K562 (cell line): Measurements from ENCODE around the gene TRIM2. TPM values are rescaled to one million over a fixed set of nuclear protein-coding genes. Genes with fewer than 3 reads are reported as not detected.

Experiments
- ATAC-seq: fragments of 200-7000 bp; cut with Tn5 transposase; 3 replicates; pipeline ENCODE4 v1.9.1; 2020; ENCODE audit warnings: moderate library complexity
- BruUV-seq: library from RNA; stranded (reverse); fragments of 400-500 nt; replicated peaks from 2 replicates; lab custom pipeline; 2021; lab: Mats Ljungman, UMichigan
- CTCF ChIA-PET: fragments of 300-600 bp; formaldehyde crosslinking; extraction: SDS; loops from one replicate; lab custom pipeline; 2021; ENCODE audit warnings: low intra/inter-chr PET ratio; lab: Yijun Ruan, JAX
- POLR2A ChIA-PET: fragments of 300-600, 350-650 bp; sonication (Branson Sonifier 250); formaldehyde crosslinking; extraction: SDS; loops from one replicate; lab custom pipeline; 2021; ENCODE audit warnings: antibody characterized with exemption, inconsistent platforms; lab: Yijun Ruan, JAX
- DNase-seq, 4 experiments: peaks; one replicate each; pipeline versions ENCODE4 v3.0.0 to v3.0.0-alpha.2; 2011 to 2018; ENCODE audit warnings: low spot score in 3 of 4, mixed read lengths in 3 of 4; ENCODE audit errors: extremely low read depth in 1 of 4
- FAIRE-seq: peaks from 2 replicates; lab custom pipeline; 2011; peaks lifted over from hg19 to GRCh38; lab: Jason Lieb, UNC
- H2AFZ ChIP-seq: 2 replicates; pipeline ENCODE4 v1.6.0; 2011; ENCODE audit warnings: low read depth, low read length, control low read depth, inconsistent platforms
- H3K27ac ChIP-seq: fragments of 200-600 bp; 3 replicates; pipeline ENCODE4 v1.8.0; 2011; ENCODE audit warnings: low read depth, mild to moderate bottlenecking, control low read depth, inconsistent platforms, low read length, moderate library complexity, mixed read lengths; ENCODE audit errors: extremely low read depth
- H3K27me3 ChIP-seq, 2 experiments: fragments of 300-600 bp in 1 of 2; 2 replicates in 1 of 2; 3 replicates in 1 of 2; pipeline versions ENCODE4 v1.6.0 to v1.8.0; 2011; ENCODE audit warnings: inconsistent platforms in 2 of 2, low read length in 2 of 2, mild to moderate bottlenecking in 1 of 2, mixed read lengths in 1 of 2, moderate library complexity in 1 of 2; ENCODE audit not compliant: control insufficient read depth in 2 of 2, insufficient read depth in 2 of 2
- H3K36me3 ChIP-seq: fragments of 300-600 bp; 3 replicates; pipeline ENCODE4 v1.8.0; 2011; ENCODE audit warnings: mild to moderate bottlenecking, low read length, inconsistent platforms; ENCODE audit not compliant: control insufficient read depth, insufficient read depth
- H3K4me1 ChIP-seq, 2 experiments: fragments of 200-600 bp in 1 of 2; replicated peaks in 1 of 2; 2 replicates in 1 of 2; 3 replicates in 1 of 2; pipeline versions ENCODE4 v1.5.1 to v1.8.0; 2011; ENCODE audit warnings: inconsistent platforms in 2 of 2, low read length in 2 of 2, mild to moderate bottlenecking in 1 of 2, mixed read lengths in 1 of 2, moderate library complexity in 1 of 2; ENCODE audit not compliant: control insufficient read depth in 2 of 2, insufficient read depth in 2 of 2
- H3K4me2 ChIP-seq: 2 replicates; pipeline ENCODE4 v1.6.1; 2011; ENCODE audit warnings: low read length, control low read depth, inconsistent platforms, mixed read lengths; ENCODE audit not compliant: insufficient read depth
- H3K4me3 ChIP-seq: fragments of 200-600 bp; sonication (generic), shearing (Covaris generic); 2 replicates; pipeline ENCODE4 v1.5.1; 2016; ENCODE audit warnings: control low read depth, inconsistent platforms
- H3K79me2 ChIP-seq: fragments of 200-600 bp; 3 replicates; pipeline ENCODE4 v1.8.0; 2011; ENCODE audit warnings: low read length, inconsistent platforms; ENCODE audit not compliant: control insufficient read depth, insufficient read depth
- H3K9ac ChIP-seq, 2 experiments: 2 replicates each; pipeline versions ENCODE4 v1.6.0 to v1.6.1; 2011; ENCODE audit warnings: low read depth in 2 of 2, low read length in 2 of 2, control low read depth in 1 of 2, inconsistent platforms in 1 of 2, mild to moderate bottlenecking in 1 of 2, mixed read lengths in 1 of 2; ENCODE audit not compliant: insufficient read depth in 1 of 2
- H3K9me1 ChIP-seq: one replicate; pipeline ENCODE4 v1.6.0; 2011; ENCODE audit warnings: inconsistent platforms, mild to moderate bottlenecking, low read length, moderate library complexity; ENCODE audit not compliant: control insufficient read depth, insufficient read depth
- H3K9me3 ChIP-seq: replicated peaks from 2 replicates; pipeline ENCODE4 v1.5.1; 2011; ENCODE audit warnings: low read depth, low read length, inconsistent platforms; ENCODE audit not compliant: control insufficient read depth, insufficient read depth
- H4K20me1 ChIP-seq: replicated peaks from 2 replicates; pipeline ENCODE4 v1.6.1; 2011; ENCODE audit warnings: low read length, inconsistent platforms, mixed read lengths; ENCODE audit not compliant: control insufficient read depth, insufficient read depth
- BCL6 ChIP-seq: fragments of 250-450 bp; sonication (Bioruptor Pico); IDR thresholded peaks from 2 replicates; pipeline ENCODE4 v1.4.0; 2020
- BDP1 ChIP-seq: IDR thresholded peaks from 3 replicates; pipeline ENCODE4 v1.6.1; 2011; ENCODE audit not compliant: insufficient read length, insufficient read depth
- MAFF ChIP-seq: IDR thresholded peaks from 2 replicates; pipeline ENCODE4 v1.6.1; 2012; ENCODE audit warnings: low read length, improper control_type of control experiment
- MAFG ChIP-seq: fragments of 450-650 bp; conservative IDR thresholded peaks from 2 replicates; pipeline ENCODE4 v1.6.1; 2016; ENCODE audit warnings: missing genetic modification characterization, missing compliant biosample characterization
- RBFOX2 ChIP-seq: fragments of 200-400 bp; formaldehyde crosslinking; IDR thresholded peaks from 2 replicates; pipeline ENCODE4 v1.6.1; 2017; ENCODE audit warnings: low read depth, mild to moderate bottlenecking, low read length, moderate library complexity
- RHOXF2B ChIP-seq: fragments of 250-450 bp; sonication (Bioruptor Pico); conservative IDR thresholded peaks from 2 replicates; pipeline ENCODE4 v1.5.1; 2021
- SMAD3 ChIP-seq: fragments of 450-650 bp; formaldehyde crosslinking; conservative IDR thresholded peaks from 2 replicates; pipeline ENCODE4 v1.4.0; 2020; ENCODE audit warnings: mild to moderate bottlenecking
- SMARCC2 ChIP-seq: fragments of 450-650 bp; IDR thresholded peaks from 2 replicates; pipeline ENCODE4 v1.6.1; 2017; ENCODE audit warnings: antibody characterized with exemption, moderate library complexity, mild to moderate bottlenecking, low read depth
- SNIP1 ChIP-seq: fragments of 450-650 bp; IDR thresholded peaks from 2 replicates; pipeline ENCODE4 v1.7.1; 2017; ENCODE audit warnings: low read depth, mild to moderate bottlenecking
- SRSF9 ChIP-seq: fragments of 200-400 bp; formaldehyde crosslinking; IDR thresholded peaks from 2 replicates; pipeline ENCODE4 v1.6.1; 2017; ENCODE audit warnings: low read depth, low read length, borderline replicate concordance
- ZFP1 ChIP-seq: fragments of 450-650 bp; formaldehyde crosslinking; IDR thresholded peaks from 2 replicates; pipeline ENCODE4 v1.4.0; 2020; ENCODE audit warnings: mild to moderate bottlenecking, mixed read lengths
- ZNF133 ChIP-seq: fragments of 250-450 bp; sonication (Bioruptor Pico); IDR thresholded peaks from 2 replicates; pipeline ENCODE4 v1.4.0; 2020; ENCODE audit warnings: mild to moderate bottlenecking
- WGBS: fragments of 100-300 bp; shearing (Covaris generic); methylation state at CpG from one replicate; pipeline ENCODE4 v1.1.6; 2016; ENCODE audit warnings: low coverage, mixed read lengths; ENCODE audit not compliant: insufficient coverage; ENCODE audit errors: missing lambda C conversion rate; 5-methylcytosine and 5-hydroxymethylcytosine counted together
- in situ Hi-C: fragments of 300-500 bp; cut with MboI; formaldehyde crosslinking; loops from 4 replicates; pipeline ENCODE4 v1.15.0; 2018; ENCODE audit warnings: inconsistent platforms, mixed read lengths
- intact Hi-C: fragments of 100-400 bp; cut with micrococcal nuclease; formaldehyde crosslinking; loops from 2 replicates; pipeline ENCODE4 v1.14.2; 2022
- polyA plus RNA-seq, 8 experiments: library from polyadenylated mRNA; depleted of rRNA in 4 of 8; stranded (reverse) in 5 of 8; unstranded in 3 of 8; fragments of >200 nt; fragmentation: Nextera tagmentation in 2 of 8; fragmentation: Illumina TruSeq in 1 of 8; extraction: Ambion mirVana in 2 of 8; extraction: Trizol in 1 of 8; gene quantifications; 2 replicates each; pipeline versions ENCODE4 v1.2.1 to v1.2.3, GENCODE V29; 2011 to 2014; ENCODE audit warnings: inconsistent platforms in 1 of 8, missing spikeins in 1 of 8
- total RNA-seq, 7 experiments: library from RNA; depleted of rRNA in 6 of 7; stranded (reverse); fragments of >200 nt in 6 of 7; fragmentation: Illumina TruSeq in 2 of 7; extraction: Trizol in 2 of 7; gene quantifications; 2 replicates each; pipeline versions ENCODE4 v1.2.1 to v1.2.3, GENCODE V29; 2011 to 2021; ENCODE audit warnings: low replicate concordance in 1 of 7
- TF ChIP-seq, protein P1 (sequence below): fragments of 450-650 bp; IDR thresholded peaks from 2 replicates; pipeline ENCODE4 v1.6.1; 2017; ENCODE audit warnings: mild to moderate bottlenecking, moderate library complexity
- TF ChIP-seq, protein P2 (sequence below): sonication (generic); formaldehyde crosslinking; IDR thresholded peaks from 2 replicates; pipeline ENCODE4 v1.8.0; 2022; ENCODE audit warnings: mild to moderate bottlenecking, missing genetic modification reagents
- TF ChIP-seq, protein P3 (sequence below): fragments of 450-650 bp; formaldehyde crosslinking; IDR thresholded peaks from 2 replicates; pipeline ENCODE4 v1.4.0; 2020; ENCODE audit warnings: mild to moderate bottlenecking, mixed read lengths

The TRIM2 gene
- total and polyA plus RNA-seq, 9 of the 15 experiments (the other 6 are each of a cell fraction or from before 2014, with no cell fraction given) = 0.01 to 0.41 (median 0.13) TPM; not detected in 1

DNA sequence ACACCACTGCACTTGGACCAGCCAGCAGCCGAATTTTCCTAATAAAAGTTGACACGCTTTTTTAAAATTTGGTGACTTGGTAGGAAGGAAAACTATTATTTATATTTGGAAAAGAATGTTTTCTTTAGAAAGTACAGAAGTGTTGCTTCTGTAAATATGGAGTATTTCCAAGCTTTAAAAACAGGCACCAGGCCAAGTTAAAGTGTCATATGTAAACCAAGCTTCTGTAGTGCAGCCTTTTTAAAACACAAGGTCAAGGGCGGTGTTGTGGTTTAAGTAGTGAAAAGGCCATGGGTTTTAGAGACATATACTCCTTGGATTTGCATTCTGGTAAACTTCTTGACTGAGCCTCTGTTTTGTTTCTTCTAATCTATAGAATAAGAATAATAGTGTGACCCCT, 62.7 kb downstream of the TRIM2 start:
- H3K4me3 ChIP-seq = no peak overlapping the region
- in situ Hi-C loops (no loop called here), intact Hi-C loops (no loop called here)
- H3K9ac ChIP-seq = no peak overlapping the region
- H3K4me2 ChIP-seq = no peak overlapping the region
- BruUV-seq = no TSS peak
- DNase-seq = no peak
- H3K36me3 ChIP-seq = no peaks in the 10 kb centered on the region
- no peak for FAIRE-seq
- H3K9me3 ChIP-seq = no peaks in the 10 kb centered on the region
- TF ChIP-seq BDP1 (no peak), RBFOX2 (no peak), SRSF9 (no peak), ZNF133 (CRISPR knock-in tag) (no peak), RHOXF2B (no peak), MAFG (tag) (no peak), ZFP1 (CRISPR knock-in tag) (no peak), SMAD3 (CRISPR knock-in tag) (no peak), SNIP1 (no peak), BCL6 (CRISPR knock-in tag) (no peak), SMARCC2 (no peak), MAFF (no peak)
- TF ChIP-seq, protein P1, sequence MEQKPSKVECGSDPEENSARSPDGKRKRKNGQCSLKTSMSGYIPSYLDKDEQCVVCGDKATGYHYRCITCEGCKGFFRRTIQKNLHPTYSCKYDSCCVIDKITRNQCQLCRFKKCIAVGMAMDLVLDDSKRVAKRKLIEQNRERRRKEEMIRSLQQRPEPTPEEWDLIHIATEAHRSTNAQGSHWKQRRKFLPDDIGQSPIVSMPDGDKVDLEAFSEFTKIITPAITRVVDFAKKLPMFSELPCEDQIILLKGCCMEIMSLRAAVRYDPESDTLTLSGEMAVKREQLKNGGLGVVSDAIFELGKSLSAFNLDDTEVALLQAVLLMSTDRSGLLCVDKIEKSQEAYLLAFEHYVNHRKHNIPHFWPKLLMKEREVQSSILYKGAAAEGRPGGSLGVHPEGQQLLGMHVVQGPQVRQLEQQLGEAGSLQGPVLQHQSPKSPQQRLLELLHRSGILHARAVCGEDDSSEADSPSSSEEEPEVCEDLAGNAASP = no peak
- TF ChIP-seq, protein P2, sequence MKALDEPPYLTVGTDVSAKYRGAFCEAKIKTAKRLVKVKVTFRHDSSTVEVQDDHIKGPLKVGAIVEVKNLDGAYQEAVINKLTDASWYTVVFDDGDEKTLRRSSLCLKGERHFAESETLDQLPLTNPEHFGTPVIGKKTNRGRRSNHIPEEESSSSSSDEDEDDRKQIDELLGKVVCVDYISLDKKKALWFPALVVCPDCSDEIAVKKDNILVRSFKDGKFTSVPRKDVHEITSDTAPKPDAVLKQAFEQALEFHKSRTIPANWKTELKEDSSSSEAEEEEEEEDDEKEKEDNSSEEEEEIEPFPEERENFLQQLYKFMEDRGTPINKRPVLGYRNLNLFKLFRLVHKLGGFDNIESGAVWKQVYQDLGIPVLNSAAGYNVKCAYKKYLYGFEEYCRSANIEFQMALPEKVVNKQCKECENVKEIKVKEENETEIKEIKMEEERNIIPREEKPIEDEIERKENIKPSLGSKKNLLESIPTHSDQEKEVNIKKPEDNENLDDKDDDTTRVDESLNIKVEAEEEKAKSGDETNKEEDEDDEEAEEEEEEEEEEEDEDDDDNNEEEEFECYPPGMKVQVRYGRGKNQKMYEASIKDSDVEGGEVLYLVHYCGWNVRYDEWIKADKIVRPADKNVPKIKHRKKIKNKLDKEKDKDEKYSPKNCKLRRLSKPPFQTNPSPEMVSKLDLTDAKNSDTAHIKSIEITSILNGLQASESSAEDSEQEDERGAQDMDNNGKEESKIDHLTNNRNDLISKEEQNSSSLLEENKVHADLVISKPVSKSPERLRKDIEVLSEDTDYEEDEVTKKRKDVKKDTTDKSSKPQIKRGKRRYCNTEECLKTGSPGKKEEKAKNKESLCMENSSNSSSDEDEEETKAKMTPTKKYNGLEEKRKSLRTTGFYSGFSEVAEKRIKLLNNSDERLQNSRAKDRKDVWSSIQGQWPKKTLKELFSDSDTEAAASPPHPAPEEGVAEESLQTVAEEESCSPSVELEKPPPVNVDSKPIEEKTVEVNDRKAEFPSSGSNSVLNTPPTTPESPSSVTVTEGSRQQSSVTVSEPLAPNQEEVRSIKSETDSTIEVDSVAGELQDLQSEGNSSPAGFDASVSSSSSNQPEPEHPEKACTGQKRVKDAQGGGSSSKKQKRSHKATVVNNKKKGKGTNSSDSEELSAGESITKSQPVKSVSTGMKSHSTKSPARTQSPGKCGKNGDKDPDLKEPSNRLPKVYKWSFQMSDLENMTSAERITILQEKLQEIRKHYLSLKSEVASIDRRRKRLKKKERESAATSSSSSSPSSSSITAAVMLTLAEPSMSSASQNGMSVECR (CRISPR knock-in tag) = no peak
- TF ChIP-seq, protein P3, sequence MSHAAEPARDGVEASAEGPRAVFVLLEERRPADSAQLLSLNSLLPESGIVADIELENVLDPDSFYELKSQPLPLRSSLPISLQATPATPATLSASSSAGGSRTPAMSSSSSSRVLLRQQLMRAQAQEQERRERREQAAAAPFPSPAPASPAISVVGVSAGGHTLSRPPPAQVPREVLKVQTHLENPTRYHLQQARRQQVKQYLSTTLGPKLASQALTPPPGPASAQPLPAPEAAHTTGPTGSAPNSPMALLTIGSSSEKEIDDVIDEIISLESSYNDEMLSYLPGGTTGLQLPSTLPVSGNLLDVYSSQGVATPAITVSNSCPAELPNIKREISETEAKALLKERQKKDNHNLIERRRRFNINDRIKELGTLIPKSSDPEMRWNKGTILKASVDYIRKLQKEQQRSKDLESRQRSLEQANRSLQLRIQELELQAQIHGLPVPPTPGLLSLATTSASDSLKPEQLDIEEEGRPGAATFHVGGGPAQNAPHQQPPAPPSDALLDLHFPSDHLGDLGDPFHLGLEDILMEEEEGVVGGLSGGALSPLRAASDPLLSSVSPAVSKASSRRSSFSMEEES (CRISPR knock-in tag) = no peak
- peaks cover 13 to 14% of the 10 kb centered on the region in 2 experiments for H3K27me3 ChIP-seq
- no peaks in the 10 kb centered on the region for H3K9me1 ChIP-seq
- 0% methylated on average over 3 of the region's 3 CpGs for WGBS
- no peak for ATAC-seq
- H3K79me2 ChIP-seq = no peaks in the 10 kb centered on the region
- no peak overlapping the region for H3K27ac ChIP-seq
- H4K20me1 ChIP-seq = no peaks in the 10 kb centered on the region
- H2AFZ ChIP-seq = no peak overlapping the region
- ChIA-PET CTCF (no interaction called here), POLR2A (no interaction called here)
- H3K4me1 ChIP-seq = no peaks in the 10 kb centered on the region
